HepG2 (cell line): Measurements from ENCODE around the gene ZXDC. TPM values are rescaled to one million over a fixed set of nuclear protein-coding genes. Genes with fewer than 3 reads are reported as not detected.

ENCODE experiments used
- ATF7 ChIP-seq, 2 experiments: fragments of 450-650 bp in 1 of 2; sonication (generic) in 1 of 2; formaldehyde crosslinking in 1 of 2; IDR thresholded peaks; 2 replicates each; pipeline versions ENCODE4 v1.4.0 to v1.6.1; 2016 to 2020; ENCODE audit warnings: antibody characterized with exemption in 1 of 2, mild to moderate bottlenecking in 1 of 2, missing genetic modification reagents in 1 of 2
- GTF3A ChIP-seq: sonication (generic); formaldehyde crosslinking; conservative IDR thresholded peaks from 2 replicates; pipeline ENCODE4 v1.4.0; 2020; ENCODE audit warnings: mild to moderate bottlenecking, missing genetic modification reagents
- JUND ChIP-seq: sonication (generic); formaldehyde crosslinking; IDR thresholded peaks from 2 replicates; pipeline ENCODE4 v1.8.0; 2022; ENCODE audit warnings: mild to moderate bottlenecking, missing genetic modification reagents
- KIAA2018 ChIP-seq: sonication (generic); formaldehyde crosslinking; IDR thresholded peaks from 2 replicates; pipeline ENCODE4 v1.5.0; 2020; ENCODE audit warnings: mild to moderate bottlenecking, missing genetic modification reagents, borderline replicate concordance
- NFKBIZ ChIP-seq: IDR thresholded peaks from 2 replicates; pipeline ENCODE4 v1.6.1; 2018; ENCODE audit warnings: missing genetic modification reagents, missing compliant biosample characterization
- RBM39 ChIP-seq: fragments of 200-400 bp; formaldehyde crosslinking; IDR thresholded peaks from one replicate; pipeline ENCODE4 v1.6.1; 2018; ENCODE audit warnings: antibody characterized with exemption, mild to moderate bottlenecking, low read depth, low read length; ENCODE audit not compliant: poor library complexity, severe bottlenecking
- ZBTB46 ChIP-seq: sonication (generic); formaldehyde crosslinking; IDR thresholded peaks from 2 replicates; pipeline ENCODE4 v1.4.0; 2020; ENCODE audit warnings: mild to moderate bottlenecking, missing genetic modification reagents, borderline replicate concordance
- ZFP1 ChIP-seq: IDR thresholded peaks from 2 replicates; pipeline ENCODE4 v1.6.1; 2016
- ZFP91 ChIP-seq: sonication (generic); formaldehyde crosslinking; IDR thresholded peaks from 2 replicates; pipeline ENCODE4 v1.9.0; 2022; ENCODE audit warnings: missing genetic modification reagents, mild to moderate bottlenecking, borderline replicate concordance
- ZNF446 ChIP-seq: sonication (generic); formaldehyde crosslinking; IDR thresholded peaks from 2 replicates; pipeline ENCODE4 v1.5.0; 2020; ENCODE audit warnings: mild to moderate bottlenecking, missing genetic modification reagents
- ZSCAN22 ChIP-seq: sonication (generic); formaldehyde crosslinking; IDR thresholded peaks from 2 replicates; pipeline ENCODE4 v1.4.0; 2020; ENCODE audit warnings: mild to moderate bottlenecking, missing genetic modification reagents
- ZXDC ChIP-seq: sonication (generic); formaldehyde crosslinking; IDR thresholded peaks from 2 replicates; pipeline ENCODE4 v1.5.0; 2020; ENCODE audit warnings: mild to moderate bottlenecking, missing genetic modification reagents
- polyA plus RNA-seq, 8 experiments: library from polyadenylated mRNA; depleted of rRNA in 3 of 8; stranded (reverse) in 7 of 8; unstranded in 1 of 8; fragments of >200 nt; fragmentation: Illumina TruSeq in 4 of 8; extraction: Trizol in 4 of 8; gene quantifications; 2 replicates each; pipeline versions ENCODE4 v1.2.1 to v1.2.3, GENCODE V29; 2011 to 2016; ENCODE audit warnings: low read depth in 4 of 8, missing spikeins in 1 of 8, mixed read lengths in 1 of 8; ENCODE audit not compliant: insufficient read depth in 1 of 8
- total RNA-seq, 5 experiments: library from RNA; depleted of rRNA; stranded (reverse); fragments of >200 nt; fragmentation: Illumina TruSeq; extraction: Trizol; gene quantifications; 2 replicates each; pipeline ENCODE4 v1.2.3, GENCODE V29; 2016; ENCODE audit warnings: low read depth in 1 of 5

The ZXDC gene
- total and polyA plus RNA-seq, 2 of the 13 experiments (the other 11 are each of a cell fraction or from before 2014, with no cell fraction given) = 17.6 to 21.2 TPM

- TF ChIP-seq ZFP91 (0 out of 2 replicates have a peak, but pooled peaks have one; percentile 5), ZXDC (no peak), ZNF446 (no peak), JUND (CRISPR knock-in tag) (peak; percentile 80), NFKBIZ (no peak), ZSCAN22 (CRISPR knock-in tag) (no peak), GTF3A (CRISPR knock-in tag) (no peak), RBM39 (no peak), ZBTB46 (no peak), KIAA2018 (no peak), ATF7 (IDR thresholded peaks at IDR 0.05) (no peak), ATF7 (CRISPR knock-in tag; IDR thresholded peaks at IDR 0.05) (no peak), ZFP1 (CRISPR knock-in tag) (no peak)
Observed at GRCh38 chr3:126419886-126420786, 55.6 kb downstream of the ZXDC start (continued).
